Superior temporal gyrus (tissue), 1 donor: ENCODE data around the gene REM1.

ENCODE experiments used
- DNase-seq: peaks from one replicate; pipeline ENCODE4 v3.0.0-alpha.2; 2016; ENCODE audit errors: extremely low spot score

REM1 gene

DNA sequence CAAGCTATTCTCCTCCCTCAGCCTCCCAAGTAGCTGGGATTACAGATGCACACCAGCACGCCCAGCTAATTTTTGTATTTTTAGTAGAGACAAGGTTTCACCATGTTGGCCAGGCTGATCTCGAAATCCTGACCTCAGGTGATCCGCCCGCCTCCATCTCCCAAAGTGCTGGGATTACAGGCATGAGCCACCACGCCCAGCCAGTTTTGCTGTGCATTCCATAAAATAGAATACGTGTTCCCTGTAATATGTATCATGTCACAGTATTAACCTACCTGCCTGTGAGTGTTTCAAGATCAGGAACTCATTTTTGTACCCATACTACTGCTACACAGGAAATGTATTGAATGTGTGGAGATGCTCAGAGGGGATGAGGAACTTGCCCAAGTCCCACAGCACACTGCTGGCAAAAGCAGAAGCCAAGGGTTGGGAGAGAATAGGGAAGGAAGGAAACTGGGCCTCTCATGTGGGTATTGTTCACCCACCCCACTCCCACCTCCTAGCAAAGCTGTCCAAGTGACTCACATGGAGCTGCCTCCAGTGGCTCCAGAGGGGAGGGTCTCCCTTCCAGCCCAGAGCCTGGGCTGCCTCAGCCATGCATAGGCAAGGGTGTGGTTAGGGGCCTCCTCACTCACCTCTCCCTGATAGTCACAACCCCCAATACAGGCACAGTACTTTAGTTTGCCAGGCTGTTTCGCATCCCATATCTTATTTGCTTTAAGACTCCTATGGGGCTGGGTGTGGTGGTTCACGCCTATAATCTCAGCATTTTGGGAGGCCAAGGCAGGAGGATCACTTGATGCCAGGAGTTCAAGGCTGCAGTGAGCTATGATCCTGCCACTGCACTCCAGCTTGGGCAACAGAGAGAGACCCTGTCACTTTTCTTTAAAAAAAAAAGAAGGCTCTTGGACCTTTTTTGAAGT is 48.5 kb downstream of the REM1 start:
- DNase-seq = no peak

DNA sequence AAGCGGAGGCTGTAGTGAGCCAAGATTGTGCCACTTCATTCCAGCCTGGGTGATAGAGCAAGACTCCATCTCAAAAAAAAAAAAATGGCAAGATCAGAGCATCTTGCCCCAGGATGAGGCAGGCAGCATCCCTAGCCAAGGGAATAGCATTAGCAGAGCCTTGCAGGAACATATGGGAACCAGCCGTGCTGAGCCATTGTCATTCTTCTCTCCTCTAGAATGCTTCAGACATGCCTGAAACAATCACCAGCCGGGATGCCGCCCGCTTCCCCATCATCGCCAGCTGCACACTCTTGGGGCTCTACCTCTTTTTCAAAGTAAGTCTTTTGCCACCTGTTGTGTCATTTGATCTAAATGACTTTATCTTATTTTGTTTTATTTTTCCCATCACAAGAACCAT is 52.2 kb downstream of the REM1 start:
- DNase-seq = no peak
